ENCODE data around the gene SLC19A2. TPM values are rescaled to one million over a fixed set of nuclear protein-coding genes. Genes with fewer than 3 reads are reported as not detected.

SLC19A2 gene
- total RNA-seq, 2 experiments from 2014 or later: 3.2 to 6.5 TPM

DNA sequence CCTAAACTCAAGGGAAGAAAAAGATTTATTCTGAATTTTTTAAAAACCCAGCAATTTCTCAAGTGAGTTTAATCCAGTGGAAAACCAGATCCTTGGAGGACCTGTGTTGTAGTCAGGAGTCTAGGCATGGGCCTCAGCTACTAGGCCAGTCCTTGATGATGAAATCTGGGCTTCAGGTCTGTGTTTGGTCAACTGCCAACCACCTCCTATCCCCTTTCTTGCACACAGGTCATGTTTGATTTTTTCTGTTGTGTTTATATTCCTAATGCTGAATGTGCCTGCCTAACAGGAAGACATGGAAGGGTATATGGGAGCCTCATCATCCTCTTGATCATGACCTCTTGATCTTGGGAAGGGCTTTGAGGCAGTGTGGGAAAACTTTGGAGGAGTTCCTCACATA, 38.2 kb upstream of the SLC19A2 start:
- Histone ChIP-seq H3K9me3 (ENCODE audit: low read length) (no peaks in the 10 kb centered on the region), H3K4me3 (ENCODE audit: low read depth, low read length, poor library complexity, severe bottlenecking) (no peak overlapping the region), H3K36me3 (ENCODE audit: insufficient read depth, low read length) (no peaks in the 10 kb centered on the region), H3K79me2 (ENCODE audit: insufficient read depth, low read depth, low read length) (no peaks in the 10 kb centered on the region), H3K27ac (ENCODE audit: low read depth, low read length, poor library complexity, severe bottlenecking) (no peak overlapping the region), H3K4me1 (ENCODE audit: insufficient read depth, low read length, poor library complexity, severe bottlenecking) (peaks cover 5% of the 10 kb centered on the region), H2AFZ (ENCODE audit: low read length) (no peak overlapping the region), H3K9me2 (ENCODE audit: insufficient read depth, low read length) (no peaks in the 10 kb centered on the region), H3K4me2 (ENCODE audit: low read length) (no peak overlapping the region), H4K20me1 (ENCODE audit: insufficient read depth, low read length) (no peaks in the 10 kb centered on the region)
- CTCF ChIA-PET (ENCODE audit: unreplicated experiment): no interaction called here
- no peak for DNase-seq (ENCODE audit: low spot score)
- TF ChIP-seq EZH2phosphoT487 (IDR thresholded peaks at IDR 0.05; ENCODE audit: borderline replicate concordance, low read depth, low read length): no peak
- TF ChIP-seq, protein P1, sequence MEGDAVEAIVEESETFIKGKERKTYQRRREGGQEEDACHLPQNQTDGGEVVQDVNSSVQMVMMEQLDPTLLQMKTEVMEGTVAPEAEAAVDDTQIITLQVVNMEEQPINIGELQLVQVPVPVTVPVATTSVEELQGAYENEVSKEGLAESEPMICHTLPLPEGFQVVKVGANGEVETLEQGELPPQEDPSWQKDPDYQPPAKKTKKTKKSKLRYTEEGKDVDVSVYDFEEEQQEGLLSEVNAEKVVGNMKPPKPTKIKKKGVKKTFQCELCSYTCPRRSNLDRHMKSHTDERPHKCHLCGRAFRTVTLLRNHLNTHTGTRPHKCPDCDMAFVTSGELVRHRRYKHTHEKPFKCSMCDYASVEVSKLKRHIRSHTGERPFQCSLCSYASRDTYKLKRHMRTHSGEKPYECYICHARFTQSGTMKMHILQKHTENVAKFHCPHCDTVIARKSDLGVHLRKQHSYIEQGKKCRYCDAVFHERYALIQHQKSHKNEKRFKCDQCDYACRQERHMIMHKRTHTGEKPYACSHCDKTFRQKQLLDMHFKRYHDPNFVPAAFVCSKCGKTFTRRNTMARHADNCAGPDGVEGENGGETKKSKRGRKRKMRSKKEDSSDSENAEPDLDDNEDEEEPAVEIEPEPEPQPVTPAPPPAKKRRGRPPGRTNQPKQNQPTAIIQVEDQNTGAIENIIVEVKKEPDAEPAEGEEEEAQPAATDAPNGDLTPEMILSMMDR (conservative IDR thresholded peaks at IDR 0.05; ENCODE audit: low read length): no peak
- intact Hi-C loops (cut with micrococcal nuclease; ENCODE audit: unreplicated experiment): no loop called here
- BruUV-seq (replicated peaks): no TSS peak
- POLR2A ChIA-PET: interaction anchor here (0.5 to 0.6 kb wide), 2 partner anchors 524 to 1985 kb away, joined by 3 read pairs; no protein-coding TSS in a partner anchor

DNA sequence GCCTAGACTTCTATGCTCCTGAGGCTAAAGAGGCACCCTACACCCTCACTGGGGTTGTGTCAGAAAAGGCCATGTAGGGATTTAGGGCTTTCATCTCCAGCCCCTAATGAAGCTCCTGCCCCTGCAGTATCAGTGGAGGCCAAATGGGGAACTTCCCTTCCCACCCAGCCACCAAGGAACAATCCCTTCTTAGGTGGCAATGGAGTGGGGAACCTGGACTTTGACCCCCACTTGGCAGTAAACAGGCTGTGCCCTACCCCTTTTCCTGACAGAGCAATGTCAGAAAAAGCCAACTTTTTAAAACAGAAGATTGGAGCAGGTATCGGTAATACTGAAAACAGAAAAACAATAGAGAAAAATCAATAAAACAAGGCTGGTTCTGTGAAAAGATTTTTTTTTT, 35.5 kb upstream of the SLC19A2 start:
- no peaks in the 10 kb centered on the region for H3K4me1 ChIP-seq (ENCODE audit: insufficient read depth, low read length, poor library complexity, severe bottlenecking)
- no peak overlapping the region for H3K27ac ChIP-seq (ENCODE audit: low read depth, low read length, poor library complexity, severe bottlenecking)
- no peak overlapping the region for H3K4me3 ChIP-seq (ENCODE audit: low read depth, low read length, poor library complexity, severe bottlenecking)
- intact Hi-C loops (cut with micrococcal nuclease; ENCODE audit: unreplicated experiment): no loop called here
- ChIA-PET CTCF (ENCODE audit: unreplicated experiment) (no interaction called here), POLR2A (interaction anchor here (0.6 kb wide), 1 partner anchor 929 kb away, joined by 3 read pairs; no protein-coding TSS in a partner anchor)
- no TSS peak for BruUV-seq (replicated peaks)
- H3K9me3 ChIP-seq (ENCODE audit: low read length): no peaks in the 10 kb centered on the region
- H4K20me1 ChIP-seq (ENCODE audit: insufficient read depth, low read length): no peaks in the 10 kb centered on the region
- TF ChIP-seq, protein P1 (conservative IDR thresholded peaks at IDR 0.05; ENCODE audit: low read length): no peak
- no peak for TF ChIP-seq EZH2phosphoT487 (IDR thresholded peaks at IDR 0.05; ENCODE audit: borderline replicate concordance, low read depth, low read length)
- no peaks in the 10 kb centered on the region for H3K79me2 ChIP-seq (ENCODE audit: insufficient read depth, low read depth, low read length)
- H2AFZ ChIP-seq (ENCODE audit: low read length): no peak overlapping the region
- H3K36me3 ChIP-seq (ENCODE audit: insufficient read depth, low read length): no peaks in the 10 kb centered on the region
- DNase-seq (ENCODE audit: low spot score): no peak
- H3K9me2 ChIP-seq (ENCODE audit: insufficient read depth, low read length): no peaks in the 10 kb centered on the region
- H3K4me2 ChIP-seq (ENCODE audit: low read length): no peak overlapping the region

DNA sequence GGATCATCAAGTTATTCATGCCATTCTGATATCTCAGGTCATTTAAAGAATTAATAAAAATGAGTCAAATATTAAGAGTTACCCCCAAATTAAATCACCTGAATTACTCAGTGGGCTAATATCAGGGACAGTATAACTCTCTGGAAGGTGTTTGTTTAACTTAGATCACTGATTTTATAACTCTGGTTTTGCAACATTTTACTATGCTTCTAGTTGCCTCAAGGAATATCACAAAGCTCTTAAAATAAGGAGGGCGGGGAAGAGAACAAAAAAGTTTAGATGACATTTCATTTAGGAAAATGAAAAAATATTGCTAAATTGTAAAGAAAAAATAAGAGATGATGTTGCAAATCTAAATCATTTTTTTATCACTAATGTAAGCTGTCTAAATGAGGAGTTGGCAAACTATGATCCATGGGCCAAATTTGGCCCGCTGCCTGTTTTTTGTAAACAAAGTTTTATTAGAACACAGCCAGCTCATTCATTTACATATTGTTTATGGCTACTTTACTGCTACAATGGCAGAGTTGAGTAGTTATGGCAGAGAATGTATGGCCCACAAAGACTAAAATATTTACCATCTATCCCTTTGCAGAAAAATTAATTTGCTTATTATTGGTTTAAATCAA, 31.9 kb upstream of the SLC19A2 start:
- ChIA-PET CTCF (ENCODE audit: unreplicated experiment) (no interaction called here), POLR2A (no interaction called here)
- no peaks in the 10 kb centered on the region for H3K9me2 ChIP-seq (ENCODE audit: insufficient read depth, low read length)
- TF ChIP-seq EZH2phosphoT487 (IDR thresholded peaks at IDR 0.05; ENCODE audit: borderline replicate concordance, low read depth, low read length): no peak
- TF ChIP-seq, protein P1 (conservative IDR thresholded peaks at IDR 0.05; ENCODE audit: low read length): no peak
- intact Hi-C loops (cut with micrococcal nuclease; ENCODE audit: unreplicated experiment): no loop called here
- no peak overlapping the region for H3K4me2 ChIP-seq (ENCODE audit: low read length)
- no peak for DNase-seq (ENCODE audit: low spot score)
- H2AFZ ChIP-seq (ENCODE audit: low read length): no peak overlapping the region
- no TSS peak for BruUV-seq (replicated peaks)
- H3K79me2 ChIP-seq (ENCODE audit: insufficient read depth, low read depth, low read length): no peaks in the 10 kb centered on the region
- H3K4me3 ChIP-seq (ENCODE audit: low read depth, low read length, poor library complexity, severe bottlenecking): no peak overlapping the region
- H4K20me1 ChIP-seq (ENCODE audit: insufficient read depth, low read length): no peaks in the 10 kb centered on the region
- H3K27ac ChIP-seq (ENCODE audit: low read depth, low read length, poor library complexity, severe bottlenecking): no peak overlapping the region
- no peaks in the 10 kb centered on the region for H3K9me3 ChIP-seq (ENCODE audit: low read length)
- no peaks in the 10 kb centered on the region for H3K36me3 ChIP-seq (ENCODE audit: insufficient read depth, low read length)
- H3K4me1 ChIP-seq (ENCODE audit: insufficient read depth, low read length, poor library complexity, severe bottlenecking): no peaks in the 10 kb centered on the region

Data from OCI-LY7 (cell line).